ENCODE data around the gene MMADHC.
A peak's percentile ranks its signal among the peaks of the same experiment; 100 is the strongest.

Gene MMADHC

DNA sequence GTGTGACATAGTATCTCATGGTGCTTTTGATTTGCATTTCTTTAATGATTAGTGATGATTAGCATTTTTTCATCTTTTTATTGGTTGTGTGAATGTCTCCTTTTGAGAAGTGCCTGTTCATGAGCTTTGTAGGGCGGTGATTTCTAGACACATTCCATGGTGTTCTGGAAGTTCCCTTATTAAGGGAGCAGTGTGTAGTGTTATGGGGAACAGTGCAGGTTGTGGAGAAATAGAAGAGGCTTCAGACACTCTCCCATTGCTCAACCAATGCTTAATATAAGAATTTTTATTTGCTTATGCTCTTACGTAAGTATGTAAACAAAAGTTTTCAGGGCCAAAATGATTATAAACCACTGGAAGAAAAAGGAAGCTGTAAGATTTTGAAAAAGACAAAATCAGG lies 34.7 kb downstream of the MMADHC start:
- TF ChIP-seq GATA3 (IDR thresholded peaks at IDR 0.05; ENCODE audit: low read depth, low read length) (no peak), GATA2 (IDR thresholded peaks at IDR 0.05; ENCODE audit: low read depth, low read length) (no peak)

DNA sequence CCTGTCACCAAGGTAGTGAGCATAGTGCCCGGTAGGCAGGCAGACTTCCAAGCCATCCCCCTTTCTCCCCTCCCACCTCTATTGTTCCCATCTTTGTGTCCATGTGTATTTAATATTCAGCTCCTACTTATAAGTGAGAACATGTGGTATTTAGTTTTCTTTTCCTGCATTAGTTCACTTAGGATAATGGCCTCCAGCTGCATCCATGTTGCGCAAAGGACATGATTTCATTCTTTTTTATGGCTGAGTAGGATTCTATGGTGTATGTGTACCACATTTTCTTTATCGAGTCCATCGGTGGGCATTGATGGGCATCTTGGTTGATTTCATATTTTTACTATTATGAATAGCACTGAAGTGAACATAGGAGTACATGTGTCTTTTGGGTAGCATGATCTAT lies 35.3 kb downstream of the MMADHC start:
- TF ChIP-seq GATA2 (IDR thresholded peaks at IDR 0.05; ENCODE audit: low read depth, low read length) = no peak
- no peak for TF ChIP-seq GATA3 (IDR thresholded peaks at IDR 0.05; ENCODE audit: low read depth, low read length)

DNA sequence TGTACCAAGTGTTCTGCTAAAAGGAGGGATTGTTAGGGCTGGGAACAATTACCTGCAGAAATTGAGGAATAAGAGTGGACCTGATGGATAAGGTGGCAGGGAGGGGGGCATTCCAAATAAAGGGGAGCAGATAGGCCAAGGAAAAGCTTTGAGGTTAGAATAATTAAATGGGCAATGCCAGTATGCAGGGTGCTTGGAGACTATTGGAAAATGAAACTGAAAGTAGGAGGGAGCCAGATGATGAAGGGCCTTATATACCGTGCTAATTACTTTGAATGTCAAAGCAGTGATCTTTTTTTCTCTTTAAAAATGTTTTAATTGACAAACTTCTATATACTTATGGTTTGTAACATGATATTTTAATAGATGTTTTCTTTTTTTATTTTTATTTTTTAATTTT lies 42.9 kb downstream of the MMADHC start:
- no peak for TF ChIP-seq GATA2 (IDR thresholded peaks at IDR 0.05; ENCODE audit: low read depth, low read length)
- TF ChIP-seq GATA3 (IDR thresholded peaks at IDR 0.05; ENCODE audit: low read depth, low read length) = no peak

DNA sequence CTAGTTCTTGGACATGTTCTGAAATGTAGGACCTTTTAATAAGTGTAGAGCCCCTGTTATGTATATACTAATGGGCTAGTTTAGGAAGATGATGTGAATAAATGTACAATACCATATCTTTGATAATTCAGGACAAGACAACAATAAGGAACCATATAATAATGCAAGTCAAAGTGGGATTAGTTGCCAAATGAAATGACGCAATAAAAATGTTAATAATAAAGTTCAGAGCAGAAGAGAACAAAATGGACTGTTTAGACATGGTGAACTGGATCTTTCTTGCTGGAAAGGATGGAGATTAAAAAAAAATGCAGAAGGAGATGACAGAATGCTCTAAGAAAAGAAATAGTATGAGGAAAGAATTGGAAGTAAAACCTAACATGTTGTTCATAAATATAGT lies 43.7 kb downstream of the MMADHC start:
- TF ChIP-seq GATA2 (IDR thresholded peaks at IDR 0.05; ENCODE audit: low read depth, low read length) (no peak), GATA3 (IDR thresholded peaks at IDR 0.05; ENCODE audit: low read depth, low read length) (no peak)

DNA sequence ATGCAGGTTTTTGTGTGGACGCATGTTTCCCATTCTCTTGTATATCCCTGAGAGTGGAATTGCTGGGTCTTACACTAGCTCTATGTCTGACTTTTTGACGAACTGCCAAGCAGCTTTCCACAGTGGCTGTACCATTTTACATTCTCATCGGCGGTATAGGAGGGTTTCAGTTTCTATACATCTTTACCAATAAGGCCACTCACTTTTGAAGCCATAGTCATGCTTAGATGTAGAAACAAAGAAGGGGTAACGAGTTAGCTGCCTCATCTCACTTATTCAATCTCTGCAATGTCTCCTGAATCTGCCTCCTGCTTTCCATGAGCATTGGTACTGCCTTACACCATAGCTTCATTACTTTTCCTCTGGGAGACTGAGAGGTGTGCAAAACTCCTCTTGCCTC lies 47.4 kb downstream of the MMADHC start:
- TF ChIP-seq GATA2 (IDR thresholded peaks at IDR 0.05; ENCODE audit: low read depth, low read length) (no peak), GATA3 (IDR thresholded peaks at IDR 0.05; ENCODE audit: low read depth, low read length) (no peak)

DNA sequence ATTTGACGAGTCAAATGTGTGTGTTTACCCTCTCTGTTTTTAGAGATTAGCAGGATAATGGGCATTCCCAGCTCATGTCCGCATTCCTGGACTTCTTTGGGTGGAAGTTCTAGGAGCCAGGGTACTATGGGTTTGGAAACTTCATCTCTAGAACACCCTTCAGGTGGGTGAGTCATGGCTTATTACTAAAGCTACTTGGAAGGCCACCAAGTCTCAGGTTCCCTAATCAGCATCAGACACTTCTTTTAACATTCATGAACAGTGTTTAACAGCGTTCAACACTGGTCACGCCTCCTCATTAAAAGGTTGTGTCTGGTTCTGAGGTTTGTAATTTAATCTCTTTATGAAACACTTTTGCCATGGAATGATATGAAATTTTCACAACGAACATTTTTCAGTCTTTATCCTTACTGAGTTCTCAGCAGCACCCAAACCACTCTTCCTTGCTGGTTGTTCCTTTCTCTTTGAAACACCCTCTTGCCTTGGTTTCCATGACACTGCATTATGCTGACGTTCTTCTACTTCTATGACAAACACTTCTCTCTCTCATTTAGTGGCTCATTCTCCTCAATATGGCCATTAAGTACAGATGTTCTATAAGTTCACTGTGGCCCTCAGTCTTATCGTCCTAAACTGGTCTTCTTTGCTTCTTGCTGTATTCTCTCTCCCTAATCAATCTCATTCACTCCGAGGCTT lies 49.3 kb downstream of the MMADHC start:
- TF ChIP-seq GATA3 (IDR thresholded peaks at IDR 0.05; ENCODE audit: low read depth, low read length) = no peak
- TF ChIP-seq GATA2 (IDR thresholded peaks at IDR 0.05; ENCODE audit: low read depth, low read length) = no peak

DNA sequence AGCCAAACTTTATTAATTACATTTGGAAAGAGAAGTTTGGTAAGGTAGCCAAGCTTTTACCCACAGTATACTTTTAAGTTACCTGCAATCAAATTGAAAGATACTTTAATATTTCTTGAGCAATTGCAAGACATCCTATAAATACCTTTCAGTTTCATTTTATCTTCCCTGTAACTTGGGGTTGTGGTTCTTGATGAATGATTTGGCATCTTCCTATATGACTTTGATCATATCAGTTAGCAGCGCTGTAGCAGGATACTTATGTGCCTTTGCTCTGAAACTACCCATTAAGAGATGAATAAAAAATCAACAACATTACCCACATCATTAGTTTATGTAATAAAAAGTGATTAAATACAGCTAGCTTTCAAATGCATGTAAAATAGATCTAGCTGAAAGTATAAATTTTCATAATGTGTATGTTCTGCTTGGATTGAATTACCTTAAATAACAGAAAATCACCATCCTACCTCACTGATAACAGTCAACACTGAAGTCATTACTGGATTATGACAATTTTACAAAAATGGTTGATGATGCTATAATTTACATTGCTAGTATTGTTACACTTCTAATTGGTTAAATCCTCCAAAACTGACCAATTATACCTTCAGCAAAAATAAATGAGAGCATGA lies 50.4 kb downstream of the MMADHC start:
- no peak for TF ChIP-seq GATA2 (IDR thresholded peaks at IDR 0.05; ENCODE audit: low read depth, low read length)
- no peak for TF ChIP-seq GATA3 (IDR thresholded peaks at IDR 0.05; ENCODE audit: low read depth, low read length)

DNA sequence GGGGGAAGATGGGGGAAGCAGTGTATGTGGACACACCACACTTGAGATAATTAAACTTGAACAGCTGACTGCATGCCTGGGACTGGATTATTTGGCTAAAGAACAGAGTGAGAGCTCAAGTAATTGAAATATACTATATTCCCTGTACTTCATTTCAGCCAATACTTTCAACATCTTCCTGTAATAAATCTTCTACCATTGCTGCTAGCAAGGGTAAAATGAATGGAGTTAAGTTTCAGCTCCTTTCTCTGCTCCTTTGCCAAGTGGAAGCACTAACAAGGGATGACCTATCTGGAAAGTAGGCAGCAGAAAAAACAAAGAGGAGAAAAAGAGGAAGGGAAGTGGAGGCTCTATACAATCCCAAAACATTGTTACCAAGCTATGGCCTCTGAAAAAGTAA lies 50.9 kb downstream of the MMADHC start:
- TF ChIP-seq GATA2 (IDR thresholded peaks at IDR 0.05; ENCODE audit: low read depth, low read length) = no peak
- TF ChIP-seq GATA3 (IDR thresholded peaks at IDR 0.05; ENCODE audit: low read depth, low read length) = no peak

DNA sequence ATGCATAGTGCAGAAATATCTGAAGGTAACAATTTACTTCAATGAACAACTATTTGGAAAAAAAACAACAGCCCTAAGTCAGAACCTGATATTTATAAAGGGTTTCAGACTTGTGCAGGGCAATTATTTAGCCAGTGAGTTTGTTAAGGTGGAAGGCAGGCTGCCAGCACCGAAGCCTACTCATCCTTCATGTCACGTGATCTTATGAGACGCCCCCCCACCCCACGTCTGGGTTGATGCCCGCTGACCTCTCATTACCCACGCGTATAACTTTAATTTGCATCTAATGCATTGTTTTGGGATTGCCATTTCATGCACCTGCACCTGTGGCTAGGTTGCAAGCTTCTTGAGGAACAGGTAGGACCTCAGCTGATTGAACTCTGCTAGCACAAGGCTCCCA lies 52.9 kb downstream of the MMADHC start:
- no peak for TF ChIP-seq GATA3 (IDR thresholded peaks at IDR 0.05; ENCODE audit: low read depth, low read length)
- no peak for TF ChIP-seq GATA2 (IDR thresholded peaks at IDR 0.05; ENCODE audit: low read depth, low read length)

DNA sequence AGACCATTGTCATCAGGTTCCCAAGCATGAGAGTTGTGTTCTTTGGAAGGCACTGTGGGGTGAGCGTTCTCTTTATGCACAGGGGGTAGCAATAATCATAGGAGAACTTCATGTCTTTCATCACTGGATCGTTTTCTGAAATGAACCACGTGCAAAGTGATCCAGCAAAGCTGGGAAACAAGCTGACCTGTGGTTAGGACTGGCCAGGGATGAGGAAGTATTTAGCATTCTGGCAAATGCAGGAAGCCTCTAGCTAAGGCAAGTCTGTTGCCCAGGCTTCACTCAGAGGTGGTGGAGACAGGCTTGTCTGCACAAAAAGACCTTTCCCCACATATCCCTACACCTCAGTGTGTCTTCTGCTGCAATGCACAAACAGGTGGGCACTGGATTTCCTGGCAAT lies 58.6 kb downstream of the MMADHC start:
- TF ChIP-seq GATA3 (IDR thresholded peaks at IDR 0.05; ENCODE audit: low read depth, low read length) (no peak), GATA2 (IDR thresholded peaks at IDR 0.05; ENCODE audit: low read depth, low read length) (no peak)

DNA sequence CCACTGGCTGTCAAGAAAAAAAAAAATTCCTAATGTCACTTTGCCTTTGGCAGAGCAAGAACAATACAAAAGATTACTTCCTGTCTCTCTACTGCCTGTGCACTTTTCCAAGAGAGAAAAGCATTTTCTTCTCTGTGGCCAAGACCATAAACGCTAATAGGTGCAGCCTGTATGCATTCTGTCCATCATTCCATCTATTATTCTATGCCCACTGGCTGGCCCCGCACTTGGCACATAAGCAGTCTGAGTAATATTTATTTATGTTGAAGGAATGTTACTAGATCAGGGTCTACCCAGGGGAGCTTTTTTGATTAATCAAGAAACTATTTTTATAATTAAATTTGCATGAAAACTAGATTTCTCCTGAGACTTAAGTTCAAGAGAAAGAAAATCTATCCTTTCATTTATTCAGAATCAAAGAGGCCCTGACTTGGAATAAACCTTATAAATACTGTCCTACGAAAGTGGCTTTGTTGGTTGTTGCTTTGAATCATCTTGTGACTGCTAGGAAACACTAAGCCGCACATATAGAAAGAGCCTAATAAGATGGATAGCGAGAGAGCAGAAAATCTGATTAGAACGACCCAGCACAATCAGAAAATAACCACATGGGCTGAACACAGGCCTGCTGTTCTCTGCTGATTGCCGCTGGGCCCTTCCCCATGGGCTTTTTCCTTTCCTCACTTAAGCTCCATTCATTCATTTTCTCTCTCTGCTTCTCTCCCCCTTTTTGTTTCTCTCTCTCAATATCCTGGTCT lies 59.4 kb downstream of the MMADHC start:
- TF ChIP-seq GATA2 (IDR thresholded peaks at IDR 0.05; ENCODE audit: low read depth, low read length) (peak; percentile 49), GATA3 (IDR thresholded peaks at IDR 0.05; ENCODE audit: low read depth, low read length) (no peak)

DNA sequence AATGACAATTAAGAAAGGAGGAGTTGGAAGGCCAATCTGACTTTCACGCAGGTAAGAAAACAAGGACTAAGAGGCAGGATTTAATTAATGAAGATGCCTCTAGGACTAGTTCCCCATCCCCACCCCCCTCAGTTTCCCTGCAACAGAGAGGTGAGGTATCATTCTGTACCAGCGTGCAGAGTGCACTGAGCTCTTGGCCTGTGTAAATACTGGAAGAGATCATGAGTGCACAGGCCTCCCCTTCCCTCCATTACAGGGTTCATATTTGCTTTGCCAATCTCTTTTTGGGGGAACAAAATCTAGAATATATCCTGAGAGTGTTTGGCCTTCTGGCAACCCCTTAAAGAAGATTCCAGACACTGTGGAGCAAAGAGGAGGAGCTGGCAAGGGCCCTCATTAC lies 60.9 kb downstream of the MMADHC start:
- no peak for TF ChIP-seq GATA2 (IDR thresholded peaks at IDR 0.05; ENCODE audit: low read depth, low read length)
- TF ChIP-seq GATA3 (IDR thresholded peaks at IDR 0.05; ENCODE audit: low read depth, low read length) = no peak

DNA sequence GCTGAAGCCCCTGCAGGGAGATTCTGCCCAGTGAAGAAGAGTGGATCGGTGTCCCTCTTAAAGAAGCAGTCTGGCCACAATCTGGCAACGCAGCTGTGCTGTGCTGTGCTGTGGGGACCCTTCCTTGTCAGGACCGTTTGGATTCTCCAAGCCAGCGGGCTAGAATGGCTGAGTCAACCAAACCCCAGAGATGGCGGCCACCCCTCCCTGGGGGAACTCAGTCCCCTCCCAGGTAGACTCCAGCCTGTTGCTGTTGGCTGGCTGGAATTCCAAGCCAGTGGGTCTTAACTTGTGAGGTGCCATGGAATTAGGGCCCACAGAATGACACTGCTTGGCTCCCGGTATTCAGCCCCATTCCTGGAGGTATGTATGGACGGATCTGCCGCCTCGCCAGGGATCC lies 62.3 kb downstream of the MMADHC start:
- TF ChIP-seq GATA2 (IDR thresholded peaks at IDR 0.05; ENCODE audit: low read depth, low read length) = no peak
- no peak for TF ChIP-seq GATA3 (IDR thresholded peaks at IDR 0.05; ENCODE audit: low read depth, low read length)
